PFSK-1 (cell line): ENCODE measurements around the gene HLCS.

Experiments
- POLR2AphosphoS5 ChIP-seq: IDR thresholded peaks from 2 replicates; pipeline ENCODE4 v1.6.1; 2012; ENCODE audit warnings: low read depth, mild to moderate bottlenecking, control low read depth, low read length, moderate library complexity
- TAF1 ChIP-seq: IDR thresholded peaks from 2 replicates; pipeline ENCODE4 v1.6.1; 2012; ENCODE audit warnings: low read length, control low read depth, borderline replicate concordance; ENCODE audit not compliant: insufficient read depth

DNA sequence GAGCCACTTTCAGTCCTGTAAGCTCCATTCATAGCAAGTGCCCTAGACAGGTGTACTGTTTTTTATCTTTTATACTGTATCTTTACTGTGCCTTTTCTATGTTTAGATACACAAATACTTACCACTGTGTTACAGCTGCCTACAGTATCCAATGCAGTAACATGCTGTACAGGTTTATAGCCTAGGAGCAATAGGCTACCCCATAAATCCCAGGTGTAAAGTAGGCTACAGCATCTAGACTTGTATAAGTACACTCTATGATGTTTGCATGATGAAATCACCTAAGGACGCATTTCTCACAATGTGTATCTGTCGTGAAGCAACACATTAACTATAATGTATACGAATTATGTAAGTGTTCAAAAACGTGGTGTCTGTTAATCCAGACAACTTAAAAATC, 10.7 kb downstream of the HLCS start:
- no peak for TF ChIP-seq POLR2AphosphoS5
- TF ChIP-seq TAF1: no peak
